ENCODE data around the gene SLC35G1. TPM values are rescaled to one million over a fixed set of nuclear protein-coding genes. Genes with fewer than 3 reads are reported as not detected.

Gene SLC35G1
- total RNA-seq, 1 experiment from 2014 or later: 9.4 TPM

- H3K9me2 ChIP-seq (ENCODE audit: insufficient read depth): no peaks in the 10 kb centered on the region
- CTCF ChIA-PET: interaction anchor here (0.7 to 2.0 kb wide), 8 partner anchors 16 to 317 kb away, joined by 3 to 13 read pairs (median 6); no protein-coding TSS in a partner anchor
- H3K9me3 ChIP-seq (ENCODE audit: control insufficient read depth in 1 of 2, insufficient read depth in 1 of 2, low read depth in 1 of 2, low read length in 2 of 2): no peaks in the 10 kb centered on the region
- TF ChIP-seq, protein P1, sequence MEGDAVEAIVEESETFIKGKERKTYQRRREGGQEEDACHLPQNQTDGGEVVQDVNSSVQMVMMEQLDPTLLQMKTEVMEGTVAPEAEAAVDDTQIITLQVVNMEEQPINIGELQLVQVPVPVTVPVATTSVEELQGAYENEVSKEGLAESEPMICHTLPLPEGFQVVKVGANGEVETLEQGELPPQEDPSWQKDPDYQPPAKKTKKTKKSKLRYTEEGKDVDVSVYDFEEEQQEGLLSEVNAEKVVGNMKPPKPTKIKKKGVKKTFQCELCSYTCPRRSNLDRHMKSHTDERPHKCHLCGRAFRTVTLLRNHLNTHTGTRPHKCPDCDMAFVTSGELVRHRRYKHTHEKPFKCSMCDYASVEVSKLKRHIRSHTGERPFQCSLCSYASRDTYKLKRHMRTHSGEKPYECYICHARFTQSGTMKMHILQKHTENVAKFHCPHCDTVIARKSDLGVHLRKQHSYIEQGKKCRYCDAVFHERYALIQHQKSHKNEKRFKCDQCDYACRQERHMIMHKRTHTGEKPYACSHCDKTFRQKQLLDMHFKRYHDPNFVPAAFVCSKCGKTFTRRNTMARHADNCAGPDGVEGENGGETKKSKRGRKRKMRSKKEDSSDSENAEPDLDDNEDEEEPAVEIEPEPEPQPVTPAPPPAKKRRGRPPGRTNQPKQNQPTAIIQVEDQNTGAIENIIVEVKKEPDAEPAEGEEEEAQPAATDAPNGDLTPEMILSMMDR (IDR thresholded peaks at IDR 0.05 in 2 of 3, conservative IDR thresholded peaks at IDR 0.05 in 1 of 3; ENCODE audit: borderline replicate concordance in 1 of 3, insufficient read depth in 1 of 3, low read depth in 2 of 3, low read length in 2 of 3): peak; percentile 19 to 71 (median 63); a peak in 5 of 6 replicates
- no peak for TF ChIP-seq POLR2AphosphoS5 (IDR thresholded peaks at IDR 0.05; ENCODE audit: low read depth, low read length)
- TF ChIP-seq RAD21 (IDR thresholded peaks at IDR 0.05; ENCODE audit: low read depth): peak; percentile 74
- no peaks in the 10 kb centered on the region for H3K79me2 ChIP-seq (ENCODE audit: insufficient read depth, low read length)
- no peaks in the 10 kb centered on the region for H3K27me3 ChIP-seq (ENCODE audit: insufficient read depth, low read length)
- no peak overlapping the region for H3K4me2 ChIP-seq (ENCODE audit: low read length)
- no peaks in the 10 kb centered on the region for H3K4me1 ChIP-seq (ENCODE audit: control insufficient read depth in 1 of 2, insufficient read depth in 2 of 2, low read length in 2 of 2)
- no peaks in the 10 kb centered on the region for H3K36me3 ChIP-seq (ENCODE audit: control insufficient read depth in 1 of 2, insufficient read depth in 2 of 2, low read length in 2 of 2)
- intact Hi-C loops (cut with micrococcal nuclease): loop anchor here (2.0 kb wide), 2 partner anchors 38 to 114 kb away; no protein-coding TSS in a partner anchor
- no peak overlapping the region for H2AFZ ChIP-seq (ENCODE audit: low read depth, low read length, poor library complexity, severe bottlenecking)
- no peak overlapping the region for H3K9ac ChIP-seq (ENCODE audit: low read length)
- no peak overlapping the region for H3K27ac ChIP-seq (ENCODE audit: low read depth, low read length)
- H4K20me1 ChIP-seq (ENCODE audit: insufficient read depth): no peaks in the 10 kb centered on the region
- no peak overlapping the region for H3K4me3 ChIP-seq (replicated peaks in 1 of 2; ENCODE audit: low read depth in 1 of 2, low read length in 2 of 2)
- RAD21 ChIA-PET (ENCODE audit: low non-redundant PET in 1 of 2, low total read pairs in 2 of 2, uncharacterized antibody in 2 of 2, unreplicated experiment in 2 of 2): interaction anchor here in 1 of 2 experiments (0.9 kb wide), 1 partner anchor 38 kb away, joined by 4 read pairs; no protein-coding TSS in a partner anchor
- BruUV-seq (replicated peaks): no TSS peak
- POLR2A ChIA-PET: interaction anchor here (0.9 kb wide), 1 partner anchor 14 kb away, joined by 3 read pairs; no protein-coding TSS in a partner anchor
- ATAC-seq: peak; percentile 57
- peak; percentile 3 for DNase-seq (ENCODE audit: low read depth, low spot score)
These were observed 34.6 kb upstream of the SLC35G1 start for GRCh38 chr10:93859049-93859655.

GRCh38 chr10:93861825-93862224, 32.0 kb upstream of the SLC35G1 start:
- 0 out of 2 replicates have a peak, but pooled peaks cover 4% of the 10 kb centered on the region for H3K9me2 ChIP-seq (ENCODE audit: insufficient read depth)
- POLR2A ChIA-PET: no interaction called here
- H3K4me3 ChIP-seq (replicated peaks in 1 of 2; ENCODE audit: low read depth in 1 of 2, low read length in 2 of 2): no peak overlapping the region
- H4K20me1 ChIP-seq (ENCODE audit: insufficient read depth): no peaks in the 10 kb centered on the region
- H2AFZ ChIP-seq (ENCODE audit: low read depth, low read length, poor library complexity, severe bottlenecking): no peak overlapping the region
- no peak for TF ChIP-seq FOSL1 (IDR thresholded peaks at IDR 0.05; ENCODE audit: low read depth)
- TF ChIP-seq, protein P2, sequence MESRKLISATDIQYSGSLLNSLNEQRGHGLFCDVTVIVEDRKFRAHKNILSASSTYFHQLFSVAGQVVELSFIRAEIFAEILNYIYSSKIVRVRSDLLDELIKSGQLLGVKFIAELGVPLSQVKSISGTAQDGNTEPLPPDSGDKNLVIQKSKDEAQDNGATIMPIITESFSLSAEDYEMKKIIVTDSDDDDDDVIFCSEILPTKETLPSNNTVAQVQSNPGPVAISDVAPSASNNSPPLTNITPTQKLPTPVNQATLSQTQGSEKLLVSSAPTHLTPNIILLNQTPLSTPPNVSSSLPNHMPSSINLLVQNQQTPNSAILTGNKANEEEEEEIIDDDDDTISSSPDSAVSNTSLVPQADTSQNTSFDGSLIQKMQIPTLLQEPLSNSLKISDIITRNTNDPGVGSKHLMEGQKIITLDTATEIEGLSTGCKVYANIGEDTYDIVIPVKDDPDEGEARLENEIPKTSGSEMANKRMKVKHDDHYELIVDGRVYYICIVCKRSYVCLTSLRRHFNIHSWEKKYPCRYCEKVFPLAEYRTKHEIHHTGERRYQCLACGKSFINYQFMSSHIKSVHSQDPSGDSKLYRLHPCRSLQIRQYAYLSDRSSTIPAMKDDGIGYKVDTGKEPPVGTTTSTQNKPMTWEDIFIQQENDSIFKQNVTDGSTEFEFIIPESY (IDR thresholded peaks at IDR 0.05; ENCODE audit: extremely low read depth, insufficient replicate concordance, low read length): no peak
- no peak for TF ChIP-seq ATF3 (IDR thresholded peaks at IDR 0.05)
- TF ChIP-seq YY1 (IDR thresholded peaks at IDR 0.05; ENCODE audit: extremely low read depth, insufficient replicate concordance, low read depth, low read length): no peak
- TF ChIP-seq EZH2 (IDR thresholded peaks at IDR 0.05): no peak
- H3K4me1 ChIP-seq (ENCODE audit: control insufficient read depth in 1 of 2, insufficient read depth in 2 of 2, low read length in 2 of 2): no peaks in the 10 kb centered on the region
- CTCF ChIA-PET: no interaction called here
- intact Hi-C loops (cut with micrococcal nuclease): no loop called here
- no TSS peak for BruUV-seq (replicated peaks)
- H3K27me3 ChIP-seq (ENCODE audit: insufficient read depth, low read length): no peaks in the 10 kb centered on the region
- no peak overlapping the region for H3K4me2 ChIP-seq (ENCODE audit: low read length)
- ATAC-seq (no peak), DNase-seq (ENCODE audit: low read depth, low spot score) (no peak)
- RAD21 ChIA-PET (ENCODE audit: low non-redundant PET in 1 of 2, low total read pairs in 2 of 2, uncharacterized antibody in 2 of 2, unreplicated experiment in 2 of 2): no interaction called here
- H3K9ac ChIP-seq (ENCODE audit: low read length): no peak overlapping the region
- H3K9me3 ChIP-seq (ENCODE audit: control insufficient read depth in 1 of 2, insufficient read depth in 1 of 2, low read depth in 1 of 2, low read length in 2 of 2): no peaks in the 10 kb centered on the region
- H3K27ac ChIP-seq (ENCODE audit: low read depth, low read length): no peak overlapping the region
- H3K36me3 ChIP-seq (ENCODE audit: control insufficient read depth in 1 of 2, insufficient read depth in 2 of 2, low read length in 2 of 2): no peaks in the 10 kb centered on the region
- no peaks in the 10 kb centered on the region for H3K79me2 ChIP-seq (ENCODE audit: insufficient read depth, low read length)
